GM23248 (cell line): ENCODE data around the gene ATP2A3. TPM values are rescaled to one million over a fixed set of nuclear protein-coding genes. Genes with fewer than 3 reads are reported as not detected.

ENCODE experiments used
- DNase-seq: peaks from one replicate; pipeline ENCODE4 v3.0.0-alpha.2; 2015
- H2AFZ ChIP-seq: fragments of 200-600 bp; sonication (generic); 2 replicates; pipeline ENCODE4 v1.6.1; 2016; ENCODE audit warnings: antibody characterized with exemption
- H3F3A ChIP-seq: fragments of 200-600 bp; sonication (generic); 2 replicates; pipeline ENCODE4 v1.6.1; 2016; ENCODE audit warnings: mild to moderate bottlenecking, antibody characterized with exemption, mixed run types; ENCODE audit not compliant: insufficient read depth
- H3K27ac ChIP-seq: fragments of 200-600 bp; sonication (generic); 2 replicates; pipeline ENCODE4 v1.5.1; 2016; ENCODE audit warnings: mild to moderate bottlenecking
- H3K27me3 ChIP-seq: fragments of 200-600 bp; sonication (generic); replicated peaks from 2 replicates; pipeline ENCODE4 v1.6.1; 2016; ENCODE audit warnings: mild to moderate bottlenecking; ENCODE audit not compliant: insufficient read depth
- H3K36me3 ChIP-seq: fragments of 200-600 bp; sonication (generic); 2 replicates; pipeline ENCODE4 v1.6.1; 2016; ENCODE audit warnings: low read depth, mild to moderate bottlenecking
- H3K4me1 ChIP-seq: fragments of 200-600 bp; sonication (generic); 2 replicates; pipeline ENCODE4 v1.6.1; 2016; ENCODE audit warnings: mild to moderate bottlenecking; ENCODE audit not compliant: insufficient read depth
- H3K4me2 ChIP-seq: fragments of 200-600 bp; sonication (generic); one replicate; pipeline ENCODE4 v1.6.1; 2016; ENCODE audit warnings: mild to moderate bottlenecking; ENCODE audit not compliant: unreplicated experiment
- H3K4me3 ChIP-seq: fragments of 200-600 bp; sonication (generic); 2 replicates; pipeline ENCODE4 v1.5.1; 2016; ENCODE audit warnings: mild to moderate bottlenecking
- H3K79me2 ChIP-seq: fragments of 200-600 bp; sonication (generic); 2 replicates; pipeline ENCODE4 v1.6.1; 2016; ENCODE audit warnings: mild to moderate bottlenecking; ENCODE audit not compliant: insufficient read depth
- H3K9ac ChIP-seq: fragments of 200-600 bp; sonication (generic); 2 replicates; pipeline ENCODE4 v1.6.1; 2016; ENCODE audit warnings: mild to moderate bottlenecking
- H3K9me2 ChIP-seq: fragments of 200-600 bp; sonication (generic); 2 replicates; pipeline ENCODE4 v1.6.1; 2016; ENCODE audit warnings: mixed run types, mild to moderate bottlenecking, moderate library complexity; ENCODE audit not compliant: insufficient read depth
- H3K9me3 ChIP-seq: fragments of 200-600 bp; sonication (generic); one replicate; pipeline ENCODE4 v1.6.1; 2017; ENCODE audit warnings: low read depth
- H4K20me1 ChIP-seq: fragments of 200-600 bp; sonication (generic); 2 replicates; pipeline ENCODE4 v1.6.0; 2016; ENCODE audit not compliant: insufficient read depth
- EZH2 ChIP-seq: fragments of 200-600 bp; sonication (generic); IDR thresholded peaks from 2 replicates; pipeline ENCODE4 v1.6.1; 2018; ENCODE audit warnings: antibody characterized with exemption, mild to moderate bottlenecking; ENCODE audit not compliant: insufficient read depth, poor library complexity, severe bottlenecking
- EZH2phosphoT487 ChIP-seq: fragments of 200-600 bp; sonication (generic); IDR thresholded peaks from 2 replicates; pipeline ENCODE4 v1.6.1; 2018; ENCODE audit warnings: antibody characterized with exemption, moderate library complexity, mild to moderate bottlenecking, low read depth; ENCODE audit not compliant: insufficient read depth
- WGBS, 2 experiments: methylation state at CpG; one replicate each; pipeline ENCODE4 v1.1.6; 2015 to 2017; ENCODE audit warnings: low lambda C conversion rate in 2 of 2, low coverage in 1 of 2; ENCODE audit errors: missing lambda C conversion rate in 2 of 2; 5-methylcytosine and 5-hydroxymethylcytosine counted together
- in situ Hi-C: fragments of 300-500 bp; cut with MboI; formaldehyde crosslinking; loops from 2 replicates; pipeline ENCODE4 v1.15.0; 2020
- polyA plus RNA-seq: library from polyadenylated mRNA; unstranded; fragments of >200 nt; fragmentation: Nextera tagmentation; extraction: Ambion mirVana; gene quantifications from 2 replicates; pipeline ENCODE4 v1.2.1, GENCODE V29; 2016
- total RNA-seq: library from RNA; depleted of rRNA; stranded (reverse); fragments of >200 nt; shearing (Covaris generic); gene quantifications from 2 replicates; pipeline ENCODE4 v1.2.3, GENCODE V29; 2014

The ATP2A3 gene
- total and polyA plus RNA-seq, 2 experiments from 2014 or later: 0.81 to 0.86 TPM

GRCh38 chr17:3912827-3913226 is 51.4 kb downstream of the ATP2A3 start:
- H3F3A ChIP-seq: no peaks in the 10 kb centered on the region
- H3K27me3 ChIP-seq: no peaks in the 10 kb centered on the region
- H3K4me1 ChIP-seq: no peaks in the 10 kb centered on the region
- H3K4me3 ChIP-seq: no peak overlapping the region
- 79 to 90% methylated on average over 2 of the region's 2 CpGs for WGBS, 2 experiments
- H3K27ac ChIP-seq: no peak overlapping the region
- no peaks in the 10 kb centered on the region for H3K9me2 ChIP-seq
- TF ChIP-seq EZH2phosphoT487: no peak
- TF ChIP-seq EZH2: no peak
- no peak overlapping the region for H3K9ac ChIP-seq
- no peak overlapping the region for H3K4me2 ChIP-seq
- H3K9me3 ChIP-seq: no peaks in the 10 kb centered on the region
- H4K20me1 ChIP-seq: no peaks in the 10 kb centered on the region
- H2AFZ ChIP-seq: no peak overlapping the region
- no peaks in the 10 kb centered on the region for H3K79me2 ChIP-seq
- DNase-seq: no peak
- in situ Hi-C loops: loop anchor here (10.0 kb wide), 1 partner anchor 92 kb away; no protein-coding TSS in a partner anchor
- no peaks in the 10 kb centered on the region for H3K36me3 ChIP-seq

- H3K36me3 ChIP-seq: no peaks in the 10 kb centered on the region
- no peaks in the 10 kb centered on the region for H3K9me3 ChIP-seq
- H2AFZ ChIP-seq: no peak overlapping the region
- H3K9ac ChIP-seq: no peak overlapping the region
- no peak for DNase-seq
- H3K4me3 ChIP-seq: no peak overlapping the region
- H3K4me1 ChIP-seq: no peaks in the 10 kb centered on the region
- H3K79me2 ChIP-seq: no peaks in the 10 kb centered on the region
- no peaks in the 10 kb centered on the region for H3F3A ChIP-seq
- TF ChIP-seq EZH2 (no peak), EZH2phosphoT487 (no peak)
- 61 to 66% methylated on average over 21 to 30 of the region's 30 CpGs for WGBS, 2 experiments
- H4K20me1 ChIP-seq: no peaks in the 10 kb centered on the region
- no peak overlapping the region for H3K4me2 ChIP-seq
- H3K27me3 ChIP-seq: no peaks in the 10 kb centered on the region
- in situ Hi-C loops: loop anchor here (10.0 kb wide), 1 partner anchor 93 kb away; no protein-coding TSS in a partner anchor
- no peaks in the 10 kb centered on the region for H3K9me2 ChIP-seq
- no peak overlapping the region for H3K27ac ChIP-seq
These were observed 52.8 kb downstream of the ATP2A3 start for GRCh38 chr17:3911271-3912053.

- Histone ChIP-seq H3K9me2 (no peaks in the 10 kb centered on the region), H3K79me2 (no peaks in the 10 kb centered on the region), H4K20me1 (no peaks in the 10 kb centered on the region), H3K4me1 (no peaks in the 10 kb centered on the region), H3F3A (no peaks in the 10 kb centered on the region), H3K27me3 (no peaks in the 10 kb centered on the region), H3K36me3 (no peaks in the 10 kb centered on the region), H3K9me3 (no peaks in the 10 kb centered on the region), H2AFZ (no peak overlapping the region), H3K9ac (no peak overlapping the region), H3K4me3 (no peak overlapping the region), H3K27ac (no peak overlapping the region), H3K4me2 (no peak overlapping the region)
- no peak for DNase-seq
- TF ChIP-seq EZH2: no peak
- no peak for TF ChIP-seq EZH2phosphoT487
- in situ Hi-C loops: loop anchor here (10.0 kb wide), 1 partner anchor 94 kb away; no protein-coding TSS in a partner anchor
- WGBS, 2 experiments: 67 to 75% methylated on average over 10 to 11 of the region's 11 CpGs
These were observed 53.6 kb downstream of the ATP2A3 start for GRCh38 chr17:3910420-3911270.

GRCh38 chr17:3909257-3909656 is 55.0 kb downstream of the ATP2A3 start:
- whole genome bisulfite sequencing, 2 experiments: 92 to 93% methylated on average over 11 to 12 of the region's 12 CpGs

More at GRCh38 chr17:3909257-3909656, 55.0 kb downstream of the ATP2A3 start:
- no peak overlapping the region for H2AFZ ChIP-seq
- no peak overlapping the region for H3K4me3 ChIP-seq
- DNase-seq: no peak
- TF ChIP-seq EZH2phosphoT487 (no peak), EZH2 (no peak)
- in situ Hi-C loops: no loop called here
- H3K27me3 ChIP-seq: no peaks in the 10 kb centered on the region
- no peaks in the 10 kb centered on the region for H3K4me1 ChIP-seq
- H3K9me3 ChIP-seq: no peaks in the 10 kb centered on the region
- no peaks in the 10 kb centered on the region for H3K79me2 ChIP-seq
- no peak overlapping the region for H3K9ac ChIP-seq
- no peaks in the 10 kb centered on the region for H3K36me3 ChIP-seq
- no peak overlapping the region for H3K4me2 ChIP-seq
- no peaks in the 10 kb centered on the region for H3K9me2 ChIP-seq
- H3F3A ChIP-seq: no peaks in the 10 kb centered on the region
- no peaks in the 10 kb centered on the region for H4K20me1 ChIP-seq
- no peak overlapping the region for H3K27ac ChIP-seq
